Measurements from ENCODE around the gene ASCL2.

The ASCL2 gene

DNA sequence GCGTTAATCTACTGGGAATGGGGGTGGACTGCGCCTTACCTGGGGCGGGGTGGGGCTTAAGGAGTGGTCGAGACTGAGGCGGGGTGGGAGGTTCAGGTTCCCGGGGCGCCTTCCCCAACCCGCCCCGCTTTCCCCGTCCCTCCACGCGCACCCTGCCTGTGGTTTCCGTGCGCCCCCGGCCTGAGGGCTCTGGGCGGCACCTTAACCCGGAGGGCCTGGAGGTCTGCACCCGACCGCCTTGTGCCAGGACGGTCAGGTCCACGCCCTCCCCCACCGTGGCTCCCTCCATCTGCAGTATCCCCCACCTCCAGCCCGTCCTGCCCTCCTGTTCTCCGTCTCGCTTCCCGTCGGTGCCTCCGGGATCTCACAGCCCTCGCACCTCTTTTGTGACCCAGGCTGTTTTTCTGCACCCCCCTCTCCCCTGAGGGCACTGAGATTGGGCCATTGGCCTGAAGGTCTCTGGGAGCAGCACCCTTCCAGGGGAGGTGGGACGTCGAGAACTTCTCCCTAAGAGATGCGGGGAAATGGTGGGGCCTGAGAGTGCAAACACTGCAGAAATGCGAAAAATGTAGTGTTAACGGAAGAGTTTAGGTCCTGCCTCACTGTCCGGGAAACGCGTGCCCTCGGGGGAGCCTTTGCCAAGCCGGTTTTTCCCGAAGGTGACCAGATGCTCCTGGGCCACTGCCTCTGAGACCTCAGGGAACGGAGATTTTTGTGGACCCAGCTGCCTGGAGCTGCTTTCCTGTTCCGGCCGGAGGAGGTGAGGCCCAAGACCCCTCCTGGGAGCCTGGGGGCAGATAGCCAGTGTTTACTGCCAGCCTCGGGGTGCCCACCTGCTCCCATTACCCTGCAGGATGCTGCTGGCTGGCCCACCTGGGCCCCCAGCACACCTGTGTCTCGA lies 1.2 kb upstream of the ASCL2 start:
- no peak for DNase-seq

DNA sequence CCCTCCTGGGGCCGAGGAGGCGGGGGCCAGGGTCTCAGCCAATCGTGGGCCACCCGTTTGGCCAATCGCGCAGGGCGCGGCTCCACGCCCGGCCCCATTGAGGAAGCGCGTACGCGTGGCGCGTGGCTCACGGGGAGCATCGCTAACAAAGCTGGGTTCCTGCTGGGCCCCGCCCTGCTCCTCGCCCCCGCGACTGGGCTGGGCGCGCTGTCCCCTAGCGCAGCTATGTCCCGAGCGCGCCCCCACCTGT lies 614 bp upstream of the ASCL2 start:
- no peak for DNase-seq

DNA sequence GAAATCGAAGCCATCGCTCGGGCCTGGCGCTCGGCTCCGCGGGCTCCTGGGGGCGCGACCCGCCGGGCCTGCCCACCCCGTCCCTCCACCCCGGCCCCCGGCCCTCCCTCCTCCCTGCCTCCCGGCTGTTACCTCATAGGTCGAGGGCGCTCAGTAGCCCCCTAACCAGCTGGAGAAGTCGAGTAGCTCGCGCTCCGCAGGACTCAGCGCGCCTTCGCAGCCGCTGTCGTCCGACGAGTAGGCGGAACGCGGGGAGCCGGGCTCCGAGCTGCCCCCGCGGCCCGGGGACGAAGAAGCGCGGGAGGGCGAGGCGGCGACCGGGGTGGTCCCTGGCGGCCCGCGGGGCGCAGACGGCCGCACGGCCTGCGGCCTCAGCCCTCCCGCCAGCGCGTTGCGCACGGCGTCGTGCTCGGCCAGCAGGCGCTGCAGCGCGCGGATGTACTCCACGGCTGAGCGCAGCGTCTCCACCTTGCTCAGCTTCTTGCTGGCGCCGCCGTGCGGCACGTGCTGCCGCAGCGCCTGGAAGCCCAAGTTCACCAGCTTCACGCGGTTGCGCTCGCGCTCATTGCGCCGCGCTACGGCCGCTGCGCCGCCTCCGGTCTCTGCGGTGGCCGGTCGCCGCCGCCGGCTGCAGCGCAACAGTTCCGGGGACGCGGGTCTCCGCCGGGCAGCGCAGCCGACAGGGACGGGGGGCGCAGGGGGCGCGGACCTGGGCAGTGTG lies 627 bp downstream of the ASCL2 start:
- DNase-seq: no peak

DNA sequence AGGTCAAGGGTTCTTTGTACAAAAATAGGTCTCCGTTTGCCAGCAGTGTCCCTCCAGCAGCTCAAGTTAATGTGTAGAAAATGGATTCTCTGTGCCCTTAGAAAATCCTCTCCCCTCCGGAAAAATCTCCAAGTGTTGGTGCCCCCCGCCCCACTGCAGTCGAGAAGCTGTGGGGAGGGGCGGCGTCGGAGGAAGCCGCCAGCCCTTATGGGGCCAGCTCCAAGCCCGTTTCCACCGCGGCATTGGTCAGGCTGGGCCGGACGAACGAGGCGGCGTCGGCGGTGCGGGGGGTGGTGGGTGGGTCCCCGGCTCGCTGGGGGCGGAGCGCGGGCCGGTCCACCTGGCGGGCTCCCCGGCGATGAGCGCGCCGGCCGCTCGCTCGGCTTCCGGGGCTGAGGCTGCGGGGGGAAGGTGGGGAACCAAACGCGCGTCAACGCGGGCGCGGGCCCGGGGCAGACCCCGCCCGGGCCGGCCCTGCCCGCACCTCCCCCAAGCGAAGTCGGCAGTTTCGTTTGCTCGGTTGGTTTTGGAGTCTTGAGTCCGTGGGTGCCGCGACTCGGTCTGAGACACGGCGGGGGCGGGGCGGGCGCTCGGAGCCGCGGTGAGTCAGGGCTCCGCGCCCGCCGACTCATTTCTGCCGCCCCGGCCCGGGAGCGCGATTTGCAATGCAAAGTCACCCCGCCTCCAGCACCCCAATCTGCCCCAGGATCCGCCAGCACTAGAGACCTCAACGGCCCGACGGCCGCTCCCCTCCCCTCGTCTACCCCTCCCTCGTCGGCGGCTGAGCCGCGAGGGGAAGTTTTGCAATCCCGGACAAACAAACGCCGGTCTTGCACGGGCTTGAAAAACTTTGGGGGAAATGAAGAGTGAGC lies 1.4 kb downstream of the ASCL2 start:
- peak; percentile 26 for DNase-seq

DNA sequence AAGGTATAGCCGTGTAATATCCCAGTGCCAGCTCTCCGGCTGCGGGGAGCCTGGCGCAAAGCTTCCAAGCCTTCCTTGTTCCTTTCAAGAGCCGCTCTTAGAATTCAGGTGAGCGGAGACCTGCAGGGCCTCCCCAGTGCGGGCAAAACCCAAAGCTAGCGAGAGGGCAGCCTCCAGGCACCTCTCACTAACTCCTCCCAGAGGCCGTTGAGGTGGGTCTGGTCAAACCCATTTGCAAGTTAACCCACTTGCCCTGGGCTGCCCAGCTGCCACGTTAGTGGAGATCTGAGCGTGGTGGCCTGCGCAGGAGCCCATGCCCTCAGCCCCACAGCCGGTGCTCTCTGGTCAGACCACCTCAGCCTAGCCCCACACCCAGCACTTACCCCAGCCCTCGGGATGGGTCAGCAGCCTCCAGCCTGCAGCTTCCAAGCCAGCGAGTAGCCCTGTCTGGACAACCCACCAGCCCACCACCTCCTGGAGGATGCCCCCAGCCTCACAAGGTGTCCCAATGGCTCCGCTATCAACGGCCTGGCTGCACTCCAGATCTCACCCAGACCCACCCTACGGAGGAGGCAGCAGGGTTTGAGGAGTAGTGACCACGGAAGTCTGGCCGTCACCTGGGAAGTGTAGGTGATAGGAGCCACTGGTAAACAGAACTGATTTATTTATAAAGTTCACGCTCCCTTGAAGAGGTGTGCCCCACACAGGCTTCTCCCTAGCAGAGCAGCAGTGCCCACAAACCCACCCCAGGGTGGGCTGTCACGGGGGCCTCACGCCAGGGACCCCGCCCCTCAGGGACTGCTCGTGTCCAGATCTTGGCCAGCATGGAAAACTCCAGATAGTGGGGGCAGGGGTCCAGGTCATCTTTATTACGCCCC lies 2.3 kb downstream of the ASCL2 start:
- no peak for DNase-seq

DNA sequence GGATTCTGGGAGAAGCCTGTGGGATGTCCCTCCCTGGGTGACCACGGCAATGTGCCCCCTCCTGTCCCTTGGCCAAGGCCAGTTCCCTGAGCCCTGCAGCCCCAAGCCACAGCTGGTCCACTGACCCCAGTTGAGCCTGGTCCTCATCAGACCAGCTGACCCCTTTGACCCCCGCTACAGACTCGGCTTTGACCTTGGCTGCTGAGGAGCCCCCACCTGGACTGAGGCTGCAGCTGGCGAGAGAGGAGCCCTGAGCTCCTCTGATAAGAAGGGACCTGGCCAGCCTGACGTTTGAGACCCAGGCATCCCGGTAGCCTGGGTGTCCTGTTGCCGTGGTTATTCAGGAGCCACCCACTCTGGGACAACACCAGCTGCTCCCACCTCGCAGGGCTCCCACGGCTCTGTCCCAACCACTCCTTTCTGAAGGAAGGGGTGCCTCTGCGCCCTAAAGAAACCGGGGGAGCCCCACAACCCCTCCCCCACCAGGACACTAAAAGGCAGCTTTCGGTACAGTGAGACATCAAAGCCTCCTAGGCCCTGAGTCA lies 3.0 kb downstream of the ASCL2 start:
- DNase-seq: no peak

DNA sequence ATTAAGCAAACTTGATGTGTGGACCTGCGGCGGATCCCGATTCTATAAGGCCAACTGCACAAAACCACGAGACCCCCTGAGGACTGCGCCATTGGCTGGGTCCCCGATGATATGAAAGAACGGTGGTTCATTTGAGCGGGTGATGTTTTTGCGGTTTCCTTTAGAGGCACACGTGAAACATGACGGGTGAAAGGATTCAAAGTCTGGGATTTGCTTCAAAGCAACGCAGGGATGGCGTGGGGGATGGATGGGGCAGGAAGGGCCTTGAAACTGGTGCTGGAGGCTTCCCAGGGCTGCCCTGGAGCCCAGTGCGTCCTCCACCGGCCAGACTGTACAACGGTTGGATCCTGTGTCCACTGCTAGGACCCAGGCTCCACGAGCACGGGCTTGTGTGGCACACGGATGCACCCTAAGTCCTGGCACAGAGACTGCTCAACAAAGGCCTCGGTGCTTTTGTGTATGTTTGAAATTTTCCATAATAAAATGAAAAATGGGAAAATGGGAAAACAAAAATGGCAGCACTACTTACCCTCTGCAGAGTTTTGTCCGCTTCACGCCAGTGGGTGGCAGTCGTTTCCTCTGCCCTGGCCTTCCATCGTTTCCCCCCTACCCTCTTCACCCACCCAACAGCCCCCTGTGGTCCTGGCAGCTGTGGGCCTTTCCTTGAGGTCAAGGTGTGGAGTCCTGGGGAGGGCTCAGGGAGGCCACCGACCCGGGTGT lies 3.6 kb downstream of the ASCL2 start:
- no peak for DNase-seq

DNA sequence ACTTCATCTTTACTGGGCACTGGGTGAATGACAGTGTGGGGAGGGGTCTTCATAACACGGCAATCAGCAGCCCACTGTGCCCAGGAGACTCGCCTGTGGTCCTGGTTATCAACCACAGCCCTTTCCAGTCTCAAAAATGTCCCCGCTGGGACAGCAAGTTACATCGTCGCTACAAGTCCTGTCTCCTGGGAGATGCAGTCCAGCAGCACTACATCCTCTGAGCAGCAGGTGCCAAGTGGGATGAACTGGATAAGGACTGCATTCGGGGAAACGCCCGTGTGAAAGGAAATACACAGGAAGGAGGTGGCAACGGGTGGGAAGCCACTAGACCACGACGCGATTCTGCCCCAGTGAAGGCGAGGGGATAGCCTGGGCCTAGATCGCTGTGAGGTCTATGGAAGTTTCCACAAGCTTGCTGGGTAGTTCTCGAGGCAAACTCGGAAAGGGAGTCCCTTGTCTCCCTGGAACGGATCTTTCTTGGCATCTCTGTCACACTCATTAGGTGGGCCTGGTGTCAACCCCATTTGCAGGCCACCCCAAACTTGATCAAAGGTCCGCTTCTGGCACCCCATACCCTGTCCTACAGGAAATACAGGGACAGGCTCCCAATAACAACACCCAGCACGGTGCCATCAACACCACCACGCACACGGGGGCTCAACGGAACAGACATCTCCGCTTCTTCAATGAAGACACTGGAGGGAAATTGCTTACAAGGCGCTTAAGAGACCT lies 4.4 kb downstream of the ASCL2 start:
- no peak for DNase-seq

DNA sequence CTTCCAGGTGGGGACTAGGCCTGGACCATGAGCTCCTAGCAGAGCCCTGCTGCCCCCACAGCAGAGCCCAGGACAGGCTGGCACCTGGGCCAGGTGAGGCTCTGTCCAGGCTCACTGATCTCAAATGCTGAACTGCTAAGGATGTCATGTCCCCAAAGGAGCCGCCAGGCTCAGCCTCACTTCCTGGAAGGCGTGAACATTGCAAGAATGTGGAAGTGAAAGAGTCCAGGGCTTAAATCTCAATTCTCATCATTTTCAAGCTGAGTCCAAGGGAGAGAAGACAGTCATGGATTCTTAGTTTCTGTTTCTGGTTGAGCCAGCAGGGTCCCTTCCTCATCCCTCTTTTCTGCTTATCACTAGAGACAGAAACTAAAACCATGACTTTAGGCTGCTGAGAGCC lies 5.0 kb downstream of the ASCL2 start:
- no peak for DNase-seq

DNA sequence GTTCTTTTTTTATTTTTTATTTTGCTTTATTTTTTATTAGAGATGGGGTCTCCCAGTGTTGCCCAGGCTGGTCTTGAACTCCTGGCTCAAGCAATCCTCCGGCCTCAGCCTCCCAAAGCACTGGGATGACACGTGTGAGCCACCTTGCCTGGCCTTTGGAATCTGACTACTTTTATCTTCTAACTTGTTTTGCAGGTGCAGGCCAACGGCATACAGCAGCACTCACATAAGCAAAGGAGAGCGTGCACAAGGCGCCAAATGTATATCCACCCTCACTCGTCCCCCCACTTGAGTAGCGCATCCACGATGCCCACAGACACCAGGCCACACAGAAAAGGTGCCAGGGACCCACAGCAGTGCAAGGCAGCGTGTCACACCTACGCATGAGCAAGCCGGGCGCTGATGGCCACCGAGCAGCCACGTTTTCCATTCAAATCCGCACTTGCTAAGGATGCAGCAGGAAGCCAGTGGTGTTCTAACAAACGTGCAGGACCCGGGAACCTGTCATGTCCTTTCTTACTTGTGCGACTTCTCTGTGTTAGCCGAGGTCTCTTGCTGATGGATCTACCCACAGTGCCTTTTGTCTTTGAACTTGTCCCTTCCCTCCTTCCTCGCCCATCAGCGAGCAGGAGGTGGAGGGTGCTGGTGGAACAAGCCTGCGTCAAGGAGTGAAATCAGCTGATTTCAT lies 5.9 kb downstream of the ASCL2 start:
- no peak for DNase-seq

DNA sequence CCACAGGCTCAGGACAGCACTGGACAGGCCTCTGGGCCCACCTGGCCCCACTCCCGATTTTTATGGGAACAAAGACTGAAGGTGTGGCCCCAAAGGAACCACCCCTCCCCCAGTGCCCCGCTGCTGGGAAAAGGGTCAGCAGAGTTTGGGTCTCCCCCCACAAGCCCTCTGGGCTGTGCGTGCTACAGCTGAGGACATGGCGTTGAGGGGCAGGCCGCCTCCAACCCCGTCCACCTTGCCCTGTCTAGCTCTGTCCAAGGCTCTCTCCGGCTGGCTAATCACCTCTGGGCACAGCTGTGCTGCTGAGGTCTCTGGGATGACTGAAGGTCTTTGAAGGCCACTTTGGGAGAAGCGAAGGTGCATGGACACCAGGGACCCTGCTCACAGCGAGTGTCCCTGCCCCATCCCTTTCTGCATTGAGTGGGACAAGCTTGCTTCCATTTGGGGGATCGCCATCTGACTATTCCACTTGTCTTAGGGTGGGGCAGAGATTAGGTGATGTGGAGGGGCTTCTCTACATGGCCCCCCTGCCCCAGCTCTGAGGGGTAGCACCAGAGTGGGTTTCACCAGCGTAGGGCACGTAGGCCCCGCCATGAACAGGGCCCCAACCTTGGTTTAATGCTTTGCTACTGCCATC lies 6.5 kb downstream of the ASCL2 start:
- no peak for DNase-seq

DNA sequence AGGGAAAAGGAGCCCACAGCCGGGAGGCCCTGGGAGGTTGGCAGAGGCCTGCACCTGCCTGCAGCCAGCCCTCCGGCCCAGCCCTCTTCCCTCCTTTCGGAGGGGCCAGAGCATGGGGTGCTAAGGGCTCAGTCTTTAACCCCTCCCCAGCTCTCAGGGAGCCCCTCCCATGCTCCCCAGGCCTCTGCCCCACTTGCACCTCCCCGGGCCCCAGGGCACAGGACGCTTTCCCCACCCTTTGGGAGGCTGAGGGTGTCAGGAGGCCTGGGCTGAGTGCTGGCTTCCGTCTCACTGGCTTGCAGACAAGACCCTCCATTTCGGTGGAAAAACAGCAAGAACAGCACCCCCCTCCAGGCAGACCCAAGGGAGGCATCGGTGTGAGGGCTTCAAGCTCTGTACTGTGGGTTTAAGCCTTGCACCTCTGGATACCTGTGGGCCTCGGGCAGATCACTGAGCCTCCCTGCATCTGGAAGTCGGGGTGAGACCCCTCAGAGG lies 7.3 kb downstream of the ASCL2 start:
- no peak for DNase-seq

DNA sequence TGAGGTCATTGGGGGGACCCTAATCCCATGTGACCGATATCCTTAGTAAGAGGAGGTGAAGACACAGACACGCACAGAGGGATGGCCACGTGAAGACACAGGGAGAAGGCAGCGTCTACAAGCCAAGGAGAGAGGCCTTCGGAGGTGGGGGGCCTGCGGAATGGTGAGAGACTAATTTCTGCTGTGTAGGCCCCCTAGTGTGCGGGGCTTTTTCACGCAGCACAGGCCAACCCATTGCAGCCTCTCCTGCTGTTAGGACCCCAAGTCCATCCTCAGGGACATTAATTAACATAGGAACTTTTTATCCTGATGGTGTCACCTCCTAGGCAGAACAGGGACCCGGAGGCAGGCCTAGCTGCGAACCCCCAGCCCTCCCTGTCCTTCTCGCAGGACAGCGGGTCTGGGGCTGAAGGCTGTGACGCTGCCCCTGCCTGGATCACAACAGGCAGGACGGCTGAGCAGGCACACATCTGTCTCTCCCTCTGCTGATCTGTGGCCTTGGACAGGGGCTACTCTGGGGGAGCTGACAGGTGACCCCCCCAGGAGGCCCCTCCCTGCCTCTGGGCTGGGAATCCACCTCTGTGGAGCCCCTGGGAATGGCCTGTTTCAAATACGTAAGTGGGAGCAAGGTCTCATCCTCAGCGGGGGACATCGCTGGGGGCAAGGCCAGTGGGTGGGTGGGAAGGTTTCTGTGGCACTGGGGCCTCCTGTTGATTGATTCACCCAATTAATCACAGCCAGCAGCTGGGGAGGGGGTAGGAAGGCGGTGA lies 7.9 kb downstream of the ASCL2 start:
- no peak for DNase-seq

DNA sequence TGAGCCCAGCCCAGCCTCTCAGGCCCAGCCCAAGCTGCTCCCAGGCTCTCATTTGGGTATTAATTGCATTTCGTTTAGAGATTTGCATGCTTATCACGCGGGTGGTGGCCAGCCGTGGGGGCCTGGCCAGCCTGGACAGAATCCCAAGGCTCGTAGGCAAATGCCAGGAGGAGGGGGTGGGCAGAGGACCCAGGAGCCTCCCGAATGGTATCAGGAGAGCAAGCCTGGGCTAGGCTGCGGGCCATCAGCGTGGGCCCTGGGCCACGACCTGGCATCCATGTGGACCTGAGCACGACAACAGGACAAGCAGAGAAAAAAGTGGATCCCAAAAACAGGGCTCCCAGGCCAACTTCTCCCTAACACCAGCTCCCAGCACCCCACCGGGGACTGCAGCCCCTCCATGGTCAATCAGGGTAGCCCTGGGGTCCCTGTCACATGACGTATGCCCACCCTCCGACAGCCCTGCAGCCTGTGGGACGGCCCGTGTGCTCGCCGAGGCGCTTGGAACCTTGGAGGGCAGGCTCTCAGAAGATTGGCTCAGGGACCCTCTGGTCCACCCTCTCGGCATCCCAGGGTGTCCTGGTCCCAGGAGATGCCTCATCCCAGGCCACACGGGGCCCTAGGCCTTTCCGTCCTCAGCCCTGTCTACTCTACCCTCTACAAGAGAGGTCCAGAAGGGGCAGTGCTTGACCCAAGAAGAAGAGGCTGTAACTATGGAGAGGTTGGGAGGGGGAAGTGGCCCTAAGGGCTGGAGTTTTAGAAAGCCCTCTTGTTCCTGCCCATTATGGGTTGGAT lies 8.8 kb downstream of the ASCL2 start:
- no peak for DNase-seq

DNA sequence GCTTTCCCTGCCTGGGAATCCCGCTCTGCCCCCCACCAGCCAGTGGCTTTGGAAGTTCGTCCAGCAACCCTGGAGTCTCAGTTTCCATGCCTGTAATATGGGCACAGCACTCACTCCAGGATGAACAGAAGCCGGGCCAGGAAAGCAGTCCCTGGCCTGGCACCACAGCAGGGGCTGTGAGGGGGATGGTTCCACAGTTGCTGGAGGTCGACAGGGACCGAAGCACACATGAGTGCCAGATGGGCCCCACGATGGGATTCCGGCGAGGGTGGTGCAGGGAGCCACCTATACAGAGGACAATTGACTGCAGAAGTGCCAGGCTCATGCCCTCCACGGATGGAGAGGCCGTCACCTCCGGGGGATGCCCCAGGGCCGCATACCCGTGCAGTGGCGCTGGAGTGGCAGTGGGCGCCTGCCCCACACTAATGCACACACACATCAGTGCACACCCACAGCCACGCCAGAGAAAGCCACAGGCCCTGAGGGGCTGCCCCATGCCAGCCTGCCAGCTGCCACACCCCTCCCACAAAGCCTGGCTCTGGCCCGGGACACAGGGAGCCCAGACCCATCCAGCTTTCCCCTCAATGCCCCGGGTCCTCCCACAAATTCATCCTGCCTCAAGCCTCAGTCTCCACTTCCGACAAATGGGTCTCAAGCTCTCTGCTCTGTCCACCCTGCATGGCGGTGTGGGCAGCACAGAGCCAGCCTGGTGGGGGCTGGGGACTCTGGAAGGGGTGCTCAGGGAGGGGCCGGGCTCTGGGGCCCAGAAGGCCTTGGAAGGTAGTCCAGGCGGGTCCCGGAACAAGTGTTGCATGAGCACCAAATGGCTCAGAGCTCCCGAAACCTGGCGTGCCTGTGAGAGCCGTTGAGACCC lies 9.7 kb downstream of the ASCL2 start:
- DNase-seq: no peak

DNA sequence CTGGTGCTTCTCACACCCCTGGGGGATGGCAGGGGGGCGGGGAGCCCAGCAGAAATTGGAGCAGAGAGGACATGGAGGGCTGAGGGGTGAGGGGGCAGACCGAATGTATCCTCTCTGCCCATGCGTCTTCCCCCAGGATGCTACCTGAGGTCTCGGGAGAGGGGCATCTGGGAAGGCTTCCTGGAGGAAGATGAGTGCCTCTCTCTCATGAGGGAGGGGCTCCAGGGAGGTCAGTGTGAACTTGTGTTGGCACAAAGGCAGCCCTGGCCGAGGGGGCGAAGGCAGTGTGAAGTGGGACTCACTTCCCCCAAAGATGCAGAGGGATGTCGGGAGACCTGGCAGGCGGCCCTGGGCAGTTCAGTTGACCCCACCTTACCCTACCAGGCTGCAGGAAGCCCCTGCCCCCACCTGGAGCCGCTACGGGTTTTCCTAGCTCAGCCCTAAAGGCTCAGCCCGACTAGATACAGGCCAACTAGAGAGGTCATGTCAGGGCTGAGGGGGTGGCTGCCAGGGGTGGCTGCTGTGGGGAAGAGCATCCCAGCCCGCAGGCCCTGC lies 10.4 kb downstream of the ASCL2 start:
- no peak for DNase-seq

DNA sequence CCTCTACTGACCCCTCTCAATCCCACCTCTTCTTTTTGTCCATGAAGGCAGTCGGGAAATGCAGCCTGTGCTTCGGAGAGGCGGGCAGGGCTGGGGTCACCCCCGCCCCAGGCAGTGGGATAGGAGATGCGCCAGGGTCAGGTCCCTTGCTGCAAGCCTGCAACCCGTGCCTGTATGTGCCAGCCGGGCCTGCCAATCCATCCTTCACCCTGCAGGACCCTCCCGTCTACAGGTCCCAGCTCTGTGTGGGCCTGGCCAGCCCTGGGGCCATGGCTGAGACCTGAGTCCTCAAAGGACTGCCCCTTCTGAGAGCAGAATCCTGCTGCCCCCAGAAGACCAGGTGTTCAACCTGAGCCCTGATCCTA lies 10.9 kb downstream of the ASCL2 start:
- no peak for DNase-seq
